Thyroid gland (tissue), 4 donors: ENCODE results near the gene TXNL4A.

Experiments
- CTCF ChIP-seq, 6 experiments: fragments of 200-600 bp in 3 of 6; fragments of 450-650 bp in 3 of 6; sonication (generic) in 3 of 6; IDR thresholded peaks; one replicate each; pipeline ENCODE4 v1.5.1; 2016 to 2019; ENCODE audit warnings: antibody characterized with exemption in 6 of 6, mild to moderate bottlenecking in 2 of 6, inconsistent platforms in 1 of 6, moderate library complexity in 1 of 6
- POLR2A ChIP-seq, 2 donors: fragments of 450-650 bp; IDR thresholded peaks; one replicate each; pipeline ENCODE4 v1.6.1; 2017; ENCODE audit warnings: antibody characterized with exemption in 2 of 2, mild to moderate bottlenecking in 2 of 2, moderate library complexity in 1 of 2

- no peak for TF ChIP-seq CTCF (IDR thresholded peaks at IDR 0.05)
- TF ChIP-seq POLR2A (IDR thresholded peaks at IDR 0.05): no peak
Measured at GRCh38 chr18:79991494-79991893, 3.1 kb upstream of the TXNL4A start.
